NK-92 treated with Interleukin-12 subunit alpha and Interleukin-12 subunit beta, amount 100 ng/mL, for 24 hours (cell line): Measurements from ENCODE around the gene SPPL3.

Experiments
- DNase-seq: peaks from one replicate; lab custom pipeline; 2025; lab: John Stamatoyannopoulos, UW

SPPL3 gene

GRCh38 chr12:120874547-120875245 is 29.5 kb downstream of the SPPL3 start:
- no peak for DNase-seq

DNA sequence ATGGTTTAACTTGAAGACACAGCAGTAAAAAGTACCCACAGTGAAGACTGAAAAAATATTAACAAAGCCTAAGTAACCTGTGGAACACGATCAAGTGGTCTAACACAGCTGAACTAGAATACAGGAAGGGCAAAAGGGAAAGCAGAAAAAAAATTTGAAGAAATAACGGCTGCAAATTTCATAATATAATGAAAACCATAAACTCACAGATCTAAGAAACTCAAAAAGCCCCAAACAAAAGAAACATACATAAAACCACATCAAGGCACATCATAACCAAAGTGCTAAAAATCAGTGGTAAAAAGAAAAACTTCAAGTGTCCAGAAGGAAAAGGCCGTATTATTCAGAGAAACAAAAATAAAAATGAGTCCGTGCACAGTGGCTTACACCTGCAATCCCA is 30.9 kb downstream of the SPPL3 start:
- DNase-seq: no peak

GRCh38 chr12:120872487-120872886 is 31.7 kb downstream of the SPPL3 start:
- no peak for DNase-seq

DNA sequence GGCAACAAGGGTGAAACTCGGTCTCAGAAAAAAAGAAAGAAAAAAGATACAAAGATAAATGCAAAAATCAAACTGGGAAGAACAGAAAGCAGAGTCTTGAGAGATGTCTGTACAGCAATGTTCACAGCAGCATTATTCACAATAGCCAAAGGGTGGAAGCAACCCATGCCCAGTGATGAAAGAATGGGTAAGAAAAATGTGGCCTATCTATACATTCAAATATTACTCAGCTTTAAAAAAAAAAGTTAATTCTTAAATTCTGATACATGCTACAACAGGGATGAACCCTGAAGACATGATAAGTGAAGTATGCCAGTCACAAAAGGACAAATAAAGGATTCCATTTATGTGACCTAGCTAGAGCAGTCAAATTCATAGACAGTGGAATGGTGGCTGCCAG is 33.7 kb downstream of the SPPL3 start:
- DNase-seq: no peak

GRCh38 chr12:120869376-120869775 is 34.8 kb downstream of the SPPL3 start:
- no peak for DNase-seq

DNA sequence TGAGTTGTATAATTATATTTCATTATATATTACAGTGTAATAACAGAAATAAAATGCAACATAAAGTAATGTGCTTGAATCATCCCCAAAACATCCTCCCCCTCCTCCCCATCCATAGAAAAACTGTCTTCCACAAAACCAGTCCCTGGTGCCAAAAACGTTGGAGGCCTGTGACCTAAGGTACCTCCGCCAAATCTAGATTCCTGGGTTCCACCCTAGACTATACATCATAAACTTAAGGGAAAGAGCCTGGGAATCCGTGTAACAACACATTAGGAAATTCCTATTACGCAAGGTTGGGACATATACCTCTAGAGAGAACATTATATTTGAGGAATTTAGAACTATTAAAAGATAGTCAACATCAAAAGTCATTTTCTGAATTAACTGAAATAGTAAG is 38.0 kb downstream of the SPPL3 start:
- DNase-seq: no peak

GRCh38 chr12:120865098-120865497 is 39.1 kb downstream of the SPPL3 start:
- DNase-seq: no peak

DNA sequence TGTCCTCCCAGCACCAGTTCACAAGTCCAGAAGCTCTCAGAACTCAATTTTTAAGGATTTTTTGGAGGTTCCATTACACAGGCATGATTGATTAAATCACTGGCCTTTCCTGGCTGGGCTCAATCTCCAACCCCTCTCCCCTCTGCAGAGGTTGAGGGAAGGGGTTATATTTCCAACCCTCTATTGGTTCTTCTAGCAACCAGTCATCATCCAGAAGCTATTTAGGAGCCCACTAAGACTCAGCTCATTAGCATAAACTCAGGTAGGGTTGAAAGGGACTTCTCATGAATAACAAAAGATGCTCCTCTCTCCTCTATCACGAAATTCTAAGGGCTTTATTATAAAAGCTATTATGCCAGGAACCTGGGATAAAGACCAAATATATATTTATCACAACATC is 41.5 kb downstream of the SPPL3 start:
- no peak for DNase-seq

GRCh38 chr12:120861074-120861795 is 42.9 kb downstream of the SPPL3 start:
- DNase-seq: no peak

GRCh38 chr12:120858306-120859088 is 45.7 kb downstream of the SPPL3 start:
- no peak for DNase-seq

DNA sequence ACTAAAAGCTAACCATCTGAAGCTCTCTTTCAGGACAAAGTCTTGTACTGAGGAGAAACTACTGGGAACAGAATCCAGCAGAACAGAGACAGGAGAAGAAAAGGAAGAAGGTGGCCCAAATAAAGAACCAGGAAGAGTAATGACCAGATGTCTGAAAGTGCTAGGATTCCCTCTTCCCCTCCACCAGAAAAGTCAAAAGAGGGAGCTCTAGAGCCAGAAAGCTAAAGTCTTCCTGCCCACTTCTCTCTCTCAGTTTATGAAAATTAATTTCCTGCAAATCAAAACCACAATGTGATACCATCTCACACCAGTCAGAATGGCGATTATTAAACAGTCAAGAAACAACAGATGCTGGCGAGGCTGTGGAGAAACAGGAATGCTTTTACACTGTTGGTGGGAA is 47.2 kb downstream of the SPPL3 start:
- DNase-seq: no peak

- no peak for DNase-seq
These were observed 48.2 kb downstream of the SPPL3 start for GRCh38 chr12:120855823-120856588.

DNA sequence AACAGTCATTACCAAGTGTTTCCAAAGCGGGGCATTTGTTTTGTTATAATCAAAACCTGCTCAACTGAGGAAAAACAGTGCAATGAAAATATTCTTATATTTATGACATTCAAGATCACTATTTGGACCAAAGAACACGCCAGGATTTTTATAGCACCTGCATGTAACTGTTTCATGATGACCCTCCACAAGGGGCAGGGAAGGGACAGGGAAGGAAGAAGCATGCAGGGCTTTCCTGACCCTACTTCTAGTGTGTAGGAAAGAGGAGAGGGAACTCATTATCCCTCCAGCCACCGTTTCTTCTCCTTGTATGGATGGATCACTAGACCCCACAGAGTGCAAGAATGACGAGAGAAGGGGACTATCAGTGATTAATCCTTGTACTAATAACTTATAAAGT is 49.4 kb downstream of the SPPL3 start:
- no peak for DNase-seq

GRCh38 chr12:120853188-120853587 is 51.0 kb downstream of the SPPL3 start:
- no peak for DNase-seq

DNA sequence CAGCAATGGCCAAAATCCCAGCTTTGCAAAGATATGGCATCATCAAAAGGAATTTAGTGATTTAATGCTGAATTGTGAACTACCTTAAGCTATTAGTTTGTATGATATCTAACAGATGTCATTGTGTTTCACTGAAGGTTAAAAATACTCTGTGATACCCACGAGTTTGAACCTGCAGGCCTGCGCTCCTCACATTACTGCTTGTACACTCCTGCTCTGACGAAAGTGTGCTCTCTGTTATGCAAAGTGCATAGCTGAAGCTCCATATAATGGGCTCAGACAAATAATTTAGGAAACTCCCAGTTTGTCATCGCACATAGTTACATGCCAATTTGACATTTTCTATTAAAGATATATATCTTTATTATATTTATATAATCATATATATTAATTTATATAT is 52.2 kb downstream of the SPPL3 start:
- no peak for DNase-seq

DNA sequence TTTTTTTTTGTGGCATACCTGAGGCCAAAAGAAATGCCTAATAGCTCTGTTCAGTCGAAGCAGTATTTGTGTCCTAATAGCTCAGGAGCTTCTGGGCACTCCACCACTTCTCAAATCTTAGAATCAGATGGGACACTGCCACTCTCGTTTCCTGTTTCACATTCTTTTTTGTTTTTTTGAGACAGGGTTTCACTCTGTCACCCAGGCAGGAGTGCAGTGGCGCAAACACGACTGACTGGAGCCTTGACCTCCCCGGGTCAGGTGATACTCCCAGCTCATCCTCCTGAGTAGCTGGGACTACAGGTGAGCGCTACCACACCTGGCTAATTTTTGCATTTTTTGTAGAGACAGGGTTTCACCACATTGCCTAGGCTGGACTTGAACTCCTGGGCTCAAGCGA is 52.7 kb downstream of the SPPL3 start:
- no peak for DNase-seq

DNA sequence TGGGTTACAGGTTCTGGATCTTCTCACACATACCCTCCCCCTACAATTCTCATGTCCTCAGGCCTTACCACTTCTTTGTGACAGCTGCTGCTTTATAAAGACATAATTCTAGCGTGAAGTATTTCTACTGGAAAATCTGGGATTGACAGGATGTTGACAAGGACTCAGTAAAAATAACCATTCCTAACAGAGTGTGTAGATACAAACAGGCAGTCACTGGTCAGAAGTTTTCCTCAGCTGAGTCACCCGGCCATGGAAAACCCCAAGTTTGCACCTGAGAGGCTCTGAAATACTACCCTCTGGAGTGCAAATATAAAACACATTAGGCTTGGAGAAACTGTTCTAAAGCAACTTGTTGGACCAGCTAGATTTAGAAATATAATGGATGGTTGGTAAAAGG is 54.4 kb downstream of the SPPL3 start:
- no peak for DNase-seq

DNA sequence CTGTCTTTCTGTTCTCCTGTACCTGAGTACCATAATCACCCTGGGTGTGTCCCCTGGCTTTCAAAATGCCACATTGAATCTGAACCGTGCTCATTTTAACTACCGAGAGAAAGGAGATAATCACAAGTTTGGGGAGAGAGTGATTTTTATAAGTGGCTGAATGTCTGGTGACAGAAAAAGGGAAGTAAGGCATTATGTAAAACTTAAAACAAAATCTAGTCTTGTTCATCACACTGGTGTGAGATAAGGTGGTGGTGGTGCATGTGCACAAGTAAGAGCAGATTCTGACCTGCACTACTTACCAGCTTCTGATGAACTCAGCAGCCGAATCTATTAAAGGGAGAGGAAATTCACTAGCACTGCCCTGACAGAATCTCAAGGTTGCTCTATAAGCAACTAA is 56.3 kb downstream of the SPPL3 start:
- DNase-seq: no peak

DNA sequence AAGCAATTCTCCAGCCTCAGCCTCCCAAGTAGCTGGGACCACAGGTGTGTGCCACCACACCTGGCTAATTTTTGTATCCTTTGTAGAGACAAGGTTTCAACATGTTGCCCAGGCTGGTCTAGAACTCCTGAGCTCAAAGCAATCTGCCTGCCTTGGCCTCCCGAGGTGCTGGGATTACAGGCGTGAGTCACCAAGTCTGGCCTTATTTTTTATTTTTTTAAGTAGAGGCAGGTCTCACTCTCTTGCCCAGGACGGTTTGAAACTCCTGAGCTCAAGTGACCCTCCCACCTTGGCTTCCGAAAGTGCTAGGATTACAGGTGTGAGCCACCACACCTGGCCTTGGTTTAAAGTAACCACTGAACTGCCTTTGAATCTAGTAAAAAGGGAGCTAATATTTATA is 56.8 kb downstream of the SPPL3 start:
- no peak for DNase-seq

GRCh38 chr12:120846721-120847120 is 57.4 kb downstream of the SPPL3 start:
- no peak for DNase-seq

GRCh38 chr12:120845696-120846095 is 58.5 kb downstream of the SPPL3 start:
- no peak for DNase-seq

- DNase-seq: no peak
These were observed 59.2 kb downstream of the SPPL3 start for GRCh38 chr12:120844768-120845449.
